Measurements from ENCODE around the gene IL4I1.

- TF ChIP-seq, protein P1, sequence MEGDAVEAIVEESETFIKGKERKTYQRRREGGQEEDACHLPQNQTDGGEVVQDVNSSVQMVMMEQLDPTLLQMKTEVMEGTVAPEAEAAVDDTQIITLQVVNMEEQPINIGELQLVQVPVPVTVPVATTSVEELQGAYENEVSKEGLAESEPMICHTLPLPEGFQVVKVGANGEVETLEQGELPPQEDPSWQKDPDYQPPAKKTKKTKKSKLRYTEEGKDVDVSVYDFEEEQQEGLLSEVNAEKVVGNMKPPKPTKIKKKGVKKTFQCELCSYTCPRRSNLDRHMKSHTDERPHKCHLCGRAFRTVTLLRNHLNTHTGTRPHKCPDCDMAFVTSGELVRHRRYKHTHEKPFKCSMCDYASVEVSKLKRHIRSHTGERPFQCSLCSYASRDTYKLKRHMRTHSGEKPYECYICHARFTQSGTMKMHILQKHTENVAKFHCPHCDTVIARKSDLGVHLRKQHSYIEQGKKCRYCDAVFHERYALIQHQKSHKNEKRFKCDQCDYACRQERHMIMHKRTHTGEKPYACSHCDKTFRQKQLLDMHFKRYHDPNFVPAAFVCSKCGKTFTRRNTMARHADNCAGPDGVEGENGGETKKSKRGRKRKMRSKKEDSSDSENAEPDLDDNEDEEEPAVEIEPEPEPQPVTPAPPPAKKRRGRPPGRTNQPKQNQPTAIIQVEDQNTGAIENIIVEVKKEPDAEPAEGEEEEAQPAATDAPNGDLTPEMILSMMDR (IDR thresholded peaks at IDR 0.05; ENCODE audit: low read depth, low read length, missing input control), result no peak
- TF ChIP-seq, protein P2, sequence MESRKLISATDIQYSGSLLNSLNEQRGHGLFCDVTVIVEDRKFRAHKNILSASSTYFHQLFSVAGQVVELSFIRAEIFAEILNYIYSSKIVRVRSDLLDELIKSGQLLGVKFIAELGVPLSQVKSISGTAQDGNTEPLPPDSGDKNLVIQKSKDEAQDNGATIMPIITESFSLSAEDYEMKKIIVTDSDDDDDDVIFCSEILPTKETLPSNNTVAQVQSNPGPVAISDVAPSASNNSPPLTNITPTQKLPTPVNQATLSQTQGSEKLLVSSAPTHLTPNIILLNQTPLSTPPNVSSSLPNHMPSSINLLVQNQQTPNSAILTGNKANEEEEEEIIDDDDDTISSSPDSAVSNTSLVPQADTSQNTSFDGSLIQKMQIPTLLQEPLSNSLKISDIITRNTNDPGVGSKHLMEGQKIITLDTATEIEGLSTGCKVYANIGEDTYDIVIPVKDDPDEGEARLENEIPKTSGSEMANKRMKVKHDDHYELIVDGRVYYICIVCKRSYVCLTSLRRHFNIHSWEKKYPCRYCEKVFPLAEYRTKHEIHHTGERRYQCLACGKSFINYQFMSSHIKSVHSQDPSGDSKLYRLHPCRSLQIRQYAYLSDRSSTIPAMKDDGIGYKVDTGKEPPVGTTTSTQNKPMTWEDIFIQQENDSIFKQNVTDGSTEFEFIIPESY (IDR thresholded peaks at IDR 0.05), result no peak
- TF ChIP-seq, protein P3, sequence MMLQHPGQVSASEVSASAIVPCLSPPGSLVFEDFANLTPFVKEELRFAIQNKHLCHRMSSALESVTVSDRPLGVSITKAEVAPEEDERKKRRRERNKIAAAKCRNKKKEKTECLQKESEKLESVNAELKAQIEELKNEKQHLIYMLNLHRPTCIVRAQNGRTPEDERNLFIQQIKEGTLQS (IDR thresholded peaks at IDR 0.05), result no peak
- no peak for TF ChIP-seq TAF1 (conservative IDR thresholded peaks at IDR 0.05)
- no peak for TF ChIP-seq FOXA1 (IDR thresholded peaks at IDR 0.05)
- TF ChIP-seq RAD21 (IDR thresholded peaks at IDR 0.05), result no peak
- TF ChIP-seq JUND (IDR thresholded peaks at IDR 0.05), result no peak
- no peak for TF ChIP-seq MAX (IDR thresholded peaks at IDR 0.05)
- no peak for TF ChIP-seq YY1 (IDR thresholded peaks at IDR 0.05)
- TF ChIP-seq EGR1 (IDR thresholded peaks at IDR 0.05; ENCODE audit: low read depth in 2 of 2), result no peak
- no peak for TF ChIP-seq NR2F2 (IDR thresholded peaks at IDR 0.05)
- no peak for TF ChIP-seq GABPA (IDR thresholded peaks at IDR 0.05 in 1 of 2, conservative IDR thresholded peaks at IDR 0.05 in 1 of 2)
- TF ChIP-seq FOXA2 (IDR thresholded peaks at IDR 0.05), result no peak
Measured at GRCh38 chr19:49884760-49885159, 11.9 kb downstream of the IL4I1 start.

Measured in liver (tissue), 3 donors.